Nephron (organoid): ENCODE data around the gene RAB6B.
"Not testable (repeated sequence)": the region's sequence is repeated elsewhere in the genome, so short reads cannot be mapped to it uniquely, and the experiment has no call there.

Experiments used
- H3K27ac Mint-ChIP-seq, 3 experiments: 2 replicates each; pipeline ENCODE4 v1.8.0; 2020; ENCODE audit warnings: mixed read lengths in 3 of 3, mild to moderate bottlenecking in 2 of 3, moderate library complexity in 1 of 3
- H3K27me3 Mint-ChIP-seq: 2 replicates; pipeline ENCODE4 v1.8.0; 2021; ENCODE audit warnings: low read depth, mild to moderate bottlenecking, moderate library complexity, mixed read lengths
- H3K36me3 Mint-ChIP-seq: 2 replicates; pipeline ENCODE4 v1.8.0; 2020; ENCODE audit warnings: low read depth, mixed read lengths
- H3K4me1 Mint-ChIP-seq: 2 replicates; pipeline ENCODE4 v1.8.0; 2020; ENCODE audit warnings: mixed read lengths
- H3K4me3 Mint-ChIP-seq, 3 experiments: 2 replicates each; pipeline ENCODE4 v1.8.0; 2020; ENCODE audit warnings: mild to moderate bottlenecking in 3 of 3, mixed read lengths in 3 of 3, moderate library complexity in 2 of 3
- H3K9me3 Mint-ChIP-seq: 2 replicates; pipeline ENCODE4 v1.8.0; 2020; ENCODE audit warnings: mixed read lengths
- CTCF ChIP-seq, 3 experiments: fragments of 200-600 bp; sonication (generic); IDR thresholded peaks; one replicate each; pipeline ENCODE4 v1.5.0; 2021; ENCODE audit warnings: antibody characterized with exemption in 3 of 3; ENCODE audit not compliant: unreplicated experiment in 3 of 3

Gene RAB6B

GRCh38 chr3:133797396-133798105, 98.1 kb downstream of the RAB6B start:
- TF ChIP-seq CTCF (IDR thresholded peaks at IDR 0.05; ENCODE audit: unreplicated experiment in 3 of 3) = no peak
- Mint-ChIP-seq H3K36me3 (peaks cover 5% of the 10 kb centered on the region), H3K4me1 (no peaks in the 10 kb centered on the region), H3K27me3 (peaks cover 14% of the 10 kb centered on the region), H3K9me3 (peaks cover 16% of the 10 kb centered on the region), H3K27ac (no peak overlapping the region), H3K4me3 (no peak overlapping the region)

DNA sequence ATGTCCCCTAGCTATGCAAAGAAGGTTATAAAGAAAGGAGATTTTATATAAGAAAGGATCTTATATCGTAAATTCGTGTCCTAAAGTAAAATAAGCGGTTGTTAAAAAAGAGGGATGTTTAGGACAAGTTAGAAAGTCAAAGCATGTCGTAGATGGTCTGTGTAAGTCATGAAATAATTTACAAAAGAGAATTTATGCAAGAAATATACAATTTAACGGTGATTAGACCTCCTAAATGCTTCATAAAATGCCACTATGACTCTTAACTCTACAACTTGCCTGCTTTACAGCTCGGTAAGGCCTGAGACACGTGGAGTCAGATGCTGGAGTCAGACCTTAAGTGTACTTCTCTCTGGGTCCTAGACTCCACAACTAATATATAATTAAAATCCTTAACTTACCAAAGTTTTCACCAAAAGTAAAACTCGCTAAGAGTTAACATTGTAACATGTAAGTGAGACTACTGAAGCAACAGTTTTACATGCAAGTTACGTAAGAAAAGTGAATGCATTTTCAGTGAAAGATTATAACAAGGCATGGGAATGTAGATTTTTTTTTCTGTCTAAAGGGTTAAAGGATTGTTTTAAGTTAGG, 103.4 kb downstream of the RAB6B start:
- Mint-ChIP-seq H3K36me3 (peaks cover 5% of the 10 kb centered on the region), H3K4me1 (no peaks in the 10 kb centered on the region), H3K4me3 (no peak overlapping the region), H3K27me3 (no peaks in the 10 kb centered on the region), H3K9me3 (peaks cover 34% of the 10 kb centered on the region), H3K27ac (no peak overlapping the region)
- no peak for TF ChIP-seq CTCF (IDR thresholded peaks at IDR 0.05; ENCODE audit: unreplicated experiment in 3 of 3)

GRCh38 chr3:133788024-133788423, 107.7 kb downstream of the RAB6B start:
- peaks cover 5% of the 10 kb centered on the region for H3K36me3 Mint-ChIP-seq
- H3K9me3 Mint-ChIP-seq = peaks cover 26% of the 10 kb centered on the region
- H3K27me3 Mint-ChIP-seq = no peaks in the 10 kb centered on the region
- no peaks in the 10 kb centered on the region for H3K4me1 Mint-ChIP-seq
- H3K27ac Mint-ChIP-seq = no peak overlapping the region
- no peak for TF ChIP-seq CTCF (IDR thresholded peaks at IDR 0.05; ENCODE audit: unreplicated experiment in 3 of 3)
- H3K4me3 Mint-ChIP-seq = no peak overlapping the region

DNA sequence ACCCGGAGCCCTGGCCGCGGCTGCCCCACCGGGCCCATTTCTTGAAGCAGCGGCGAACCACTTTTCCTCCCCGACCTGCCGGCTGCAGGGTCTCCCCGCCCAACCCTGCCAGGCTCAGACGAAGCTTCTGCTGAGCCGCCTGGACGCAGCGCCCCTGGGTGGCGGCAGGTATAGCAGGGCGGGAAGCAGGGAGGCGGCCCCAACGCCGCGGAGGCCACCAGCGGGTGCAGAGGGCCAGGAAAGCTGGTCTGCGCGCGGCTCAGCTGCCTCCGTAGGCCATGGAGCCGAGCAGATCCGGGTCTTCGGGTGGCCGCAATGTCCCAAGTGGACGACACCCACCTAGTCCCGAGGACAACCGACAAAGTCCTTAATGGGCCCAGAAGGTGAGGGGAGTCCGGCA, 111.9 kb downstream of the RAB6B start:
- Mint-ChIP-seq H3K4me1 (no peaks in the 10 kb centered on the region), H3K4me3 (no peak overlapping the region), H3K27ac (no peak overlapping the region), H3K36me3 (no peaks in the 10 kb centered on the region), H3K27me3 (peaks cover 11% of the 10 kb centered on the region), H3K9me3 (peaks cover 3% of the 10 kb centered on the region)
- no peak for TF ChIP-seq CTCF (IDR thresholded peaks at IDR 0.05; ENCODE audit: unreplicated experiment in 3 of 3)

- H3K27ac Mint-ChIP-seq = no peak overlapping the region
- H3K27me3 Mint-ChIP-seq = peaks cover 15% of the 10 kb centered on the region
- H3K4me1 Mint-ChIP-seq = no peaks in the 10 kb centered on the region
- H3K36me3 Mint-ChIP-seq = no peaks in the 10 kb centered on the region
- H3K4me3 Mint-ChIP-seq = no peak overlapping the region
- H3K9me3 Mint-ChIP-seq = peaks cover 3% of the 10 kb centered on the region
- no peak for TF ChIP-seq CTCF (IDR thresholded peaks at IDR 0.05; ENCODE audit: unreplicated experiment in 3 of 3)
Measured at GRCh38 chr3:133782454-133782853, 113.2 kb downstream of the RAB6B start.

GRCh38 chr3:133781570-133781969, 114.1 kb downstream of the RAB6B start:
- H3K27ac Mint-ChIP-seq = no peak overlapping the region
- TF ChIP-seq CTCF (IDR thresholded peaks at IDR 0.05; ENCODE audit: unreplicated experiment in 3 of 3) = no peak
- peaks cover 3% of the 10 kb centered on the region for H3K9me3 Mint-ChIP-seq
- no peaks in the 10 kb centered on the region for H3K4me1 Mint-ChIP-seq
- H3K27me3 Mint-ChIP-seq = peaks cover 15% of the 10 kb centered on the region
- H3K4me3 Mint-ChIP-seq = no peak overlapping the region
- H3K36me3 Mint-ChIP-seq = no peaks in the 10 kb centered on the region

DNA sequence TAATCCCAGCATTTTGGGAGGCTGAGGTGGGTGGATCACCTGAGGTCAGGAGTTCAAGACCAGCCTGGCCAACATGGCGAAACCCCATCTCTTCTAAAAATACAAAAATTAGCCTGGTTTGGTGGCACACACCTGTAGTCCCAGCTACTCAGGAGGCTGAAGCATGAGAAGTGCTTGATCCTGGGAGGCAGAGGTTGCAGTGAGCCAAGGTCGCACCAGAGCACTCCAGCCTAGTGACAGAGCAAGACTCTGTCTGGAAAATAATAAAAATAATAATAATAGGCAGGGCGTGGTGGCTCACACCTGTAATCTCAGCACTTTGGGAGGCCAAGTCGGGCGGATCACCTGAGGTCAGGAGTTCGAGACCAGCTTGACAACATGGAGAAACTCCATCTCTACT, 114.9 kb downstream of the RAB6B start:
- not testable (repeated sequence) for H3K9me3 Mint-ChIP-seq, H3K36me3 Mint-ChIP-seq, H3K4me3 Mint-ChIP-seq, H3K27ac Mint-ChIP-seq, H3K4me1 Mint-ChIP-seq
- H3K27me3 Mint-ChIP-seq = peaks cover 15% of the 10 kb centered on the region
